ENCODE measurements around the gene ENTPD2.

ENTPD2 gene

DNA sequence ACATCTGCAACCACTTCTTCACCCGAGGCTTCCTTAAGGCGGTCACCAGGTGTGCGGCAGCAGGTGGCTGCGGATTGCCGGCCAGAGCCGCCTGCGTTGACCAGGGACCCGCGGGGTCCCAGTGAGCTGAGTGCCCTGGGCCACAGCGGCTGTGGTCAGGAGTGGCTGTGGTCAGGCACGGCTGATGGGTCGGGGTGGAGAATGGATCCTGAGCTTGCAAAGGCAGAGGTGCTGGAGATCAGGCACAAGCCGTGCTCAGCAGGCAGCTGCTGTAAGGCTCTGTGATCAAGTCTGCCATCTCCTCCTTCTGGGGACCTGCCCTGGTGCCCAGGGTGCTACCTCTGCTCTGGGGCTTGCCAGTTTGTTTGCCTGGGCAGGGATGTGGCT is 25.5 kb upstream of the ENTPD2 start:
- no peak for DNase-seq (ENCODE audit: low spot score)

DNA sequence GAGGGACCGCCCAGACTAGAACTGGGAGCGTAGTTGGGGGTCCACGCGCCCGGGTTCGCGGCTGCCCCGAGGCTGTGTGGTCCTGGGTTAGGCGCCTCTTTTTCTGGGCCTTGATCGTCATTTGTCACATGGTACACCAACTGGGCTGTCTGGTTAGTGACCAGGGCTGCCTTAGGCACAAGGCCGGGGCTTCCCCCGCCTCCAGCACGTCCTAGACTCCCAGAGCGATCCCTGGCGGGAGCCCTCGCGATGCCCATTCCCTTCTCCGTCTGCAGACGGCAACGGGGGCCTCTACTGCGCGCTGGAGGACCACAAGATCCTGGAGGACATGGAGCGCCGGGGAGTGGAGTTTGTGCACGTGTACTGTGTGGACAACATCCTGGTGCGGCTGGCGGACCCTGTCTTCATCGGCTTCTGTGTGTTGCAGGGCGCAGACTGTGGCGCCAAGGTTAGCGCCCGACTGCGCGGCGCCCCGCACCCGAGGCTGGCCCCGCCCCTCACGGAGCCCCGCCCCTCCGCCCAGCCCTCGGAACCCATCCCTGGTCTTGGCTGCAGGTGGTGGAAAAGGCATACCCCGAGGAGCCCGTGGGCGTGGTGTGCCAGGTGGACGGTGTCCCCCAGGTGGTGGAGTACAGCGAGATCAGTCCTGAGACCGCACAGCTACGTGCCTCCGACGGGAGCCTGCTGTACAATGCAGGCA is 25.0 kb upstream of the ENTPD2 start:
- no peak for DNase-seq (ENCODE audit: low spot score)

DNA sequence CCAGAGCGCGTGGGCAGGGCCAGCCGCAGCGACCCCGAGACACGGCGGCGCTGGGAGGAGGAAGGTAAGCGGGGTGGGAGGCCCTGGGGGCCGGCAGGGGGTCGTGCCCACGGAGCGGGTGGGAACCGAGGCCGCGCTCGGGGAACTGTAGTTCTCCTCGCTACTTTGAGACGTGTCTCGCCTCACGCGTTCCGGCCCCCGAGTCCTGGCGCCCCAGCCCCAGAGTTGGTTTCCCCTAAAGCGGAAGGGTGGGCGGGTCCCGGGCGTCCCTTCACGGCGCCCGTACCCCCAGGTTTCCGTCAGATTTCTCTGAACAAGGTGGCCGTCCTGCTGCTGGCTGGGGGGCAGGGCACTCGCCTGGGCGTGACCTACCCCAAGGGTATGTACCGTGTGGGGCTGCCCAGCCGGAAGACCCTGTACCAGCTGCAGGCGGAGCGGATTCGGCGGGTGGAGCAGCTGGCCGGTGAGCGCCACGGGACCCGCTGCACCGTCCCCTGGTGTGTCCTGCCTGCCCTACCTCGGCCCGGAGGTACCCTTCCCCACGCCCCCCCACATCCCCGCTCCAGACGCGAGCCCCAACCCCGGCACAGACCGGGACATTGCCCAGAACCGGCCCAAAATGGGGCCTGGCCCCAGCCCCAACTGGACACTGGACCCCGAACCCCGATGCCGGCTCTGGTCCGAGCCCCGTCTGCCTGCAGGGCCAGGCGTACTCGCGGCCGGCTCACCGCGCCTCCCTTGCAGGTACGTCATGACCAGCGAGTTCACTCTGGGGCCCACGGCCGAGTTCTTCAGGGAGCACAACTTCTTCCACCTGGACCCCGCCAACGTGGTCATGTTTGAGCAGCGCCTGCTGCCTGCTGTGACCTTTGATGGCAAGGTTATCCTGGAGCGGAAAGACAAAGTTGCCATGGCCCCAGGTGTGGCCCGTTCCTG is 24.2 kb upstream of the ENTPD2 start:
- DNase-seq (ENCODE audit: low spot score) = no peak

DNA sequence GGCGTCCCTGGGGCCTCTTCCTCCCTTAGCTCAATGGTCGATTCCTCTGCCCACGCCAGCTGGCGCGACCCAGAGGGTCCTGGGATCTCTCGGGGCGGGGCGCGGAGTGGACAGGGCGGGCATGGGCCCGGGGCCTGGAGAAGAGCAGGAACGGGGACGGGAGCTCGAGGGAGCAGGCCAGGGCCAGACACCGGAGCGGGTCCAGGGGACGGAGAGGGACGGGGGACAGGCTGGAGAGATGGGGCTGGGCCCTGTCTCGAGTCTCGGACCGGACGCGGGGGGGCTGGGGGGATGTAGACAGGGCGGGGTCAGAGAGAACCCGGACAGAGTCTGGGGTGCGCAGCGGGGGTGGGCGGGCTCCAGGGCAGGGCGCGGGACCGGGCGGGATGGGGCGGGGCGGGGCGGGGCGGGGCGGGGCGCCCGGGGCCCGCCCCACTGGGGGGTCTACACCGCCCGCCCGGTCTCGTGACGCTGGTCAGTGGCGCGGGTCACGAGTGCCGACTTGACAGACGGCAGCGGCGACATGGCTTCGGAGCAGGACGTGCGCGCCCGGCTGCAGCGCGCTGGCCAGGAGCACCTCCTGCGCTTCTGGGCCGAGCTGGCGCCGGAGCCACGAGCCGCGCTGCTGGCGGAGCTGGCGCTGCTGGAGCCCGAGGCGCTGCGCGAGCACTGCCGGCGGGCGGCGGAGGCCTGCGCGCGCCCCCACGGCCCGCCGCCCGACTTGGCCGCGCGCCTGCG is 23.3 kb upstream of the ENTPD2 start, which contains the start of gene UAP1L1:
TSS of gene UAP1L1 (plus strand) at position 508 of the 738 bp plus-strand sequence. CDS start at position 524, 16 bp downstream.
- no peak for DNase-seq (ENCODE audit: low spot score)

DNA sequence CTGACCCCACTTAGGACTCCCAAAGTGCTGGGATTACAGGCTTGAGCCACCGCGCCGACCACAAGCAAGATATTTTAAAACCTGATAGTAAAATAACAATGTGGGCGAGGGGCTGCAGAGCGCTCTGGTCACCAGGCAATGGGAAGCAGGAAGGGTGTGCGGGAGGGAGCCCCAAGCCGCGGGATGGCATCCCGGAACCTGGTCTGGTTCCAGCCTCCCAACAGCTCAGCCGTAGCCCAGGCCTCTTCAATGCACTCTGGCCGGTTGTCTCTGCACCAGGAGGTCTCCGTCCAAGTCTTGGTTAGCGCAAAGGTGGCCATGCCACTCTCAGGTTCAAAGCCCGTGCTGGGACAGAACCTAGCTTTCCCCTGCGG is 22.8 kb upstream of the ENTPD2 start:
- no peak for DNase-seq (ENCODE audit: low spot score)

DNA sequence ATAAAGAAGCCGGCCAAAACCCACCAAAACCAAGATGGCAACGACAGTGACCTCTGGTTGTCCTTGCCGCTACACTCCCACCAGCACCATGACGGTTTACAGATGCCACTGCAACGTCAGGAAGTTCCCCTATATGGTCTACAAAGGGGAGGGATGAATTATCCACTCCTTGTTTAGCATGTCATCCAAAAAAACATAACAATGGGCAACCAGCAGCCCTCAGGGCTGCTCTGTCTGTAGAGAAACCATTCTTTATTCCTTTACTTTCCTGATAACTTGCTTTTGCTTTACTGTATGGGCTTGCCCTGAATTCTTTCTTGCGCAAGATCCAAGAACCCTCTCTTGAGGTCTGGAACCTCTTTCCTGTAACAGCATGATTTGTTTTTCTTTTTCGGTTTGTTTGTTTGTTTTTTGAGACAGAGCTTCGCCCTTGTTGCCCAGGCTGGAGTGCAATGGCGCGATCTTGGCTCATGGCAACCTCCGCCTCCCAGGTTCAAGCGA is 21.5 kb upstream of the ENTPD2 start:
- no peak for DNase-seq (ENCODE audit: low spot score)

DNA sequence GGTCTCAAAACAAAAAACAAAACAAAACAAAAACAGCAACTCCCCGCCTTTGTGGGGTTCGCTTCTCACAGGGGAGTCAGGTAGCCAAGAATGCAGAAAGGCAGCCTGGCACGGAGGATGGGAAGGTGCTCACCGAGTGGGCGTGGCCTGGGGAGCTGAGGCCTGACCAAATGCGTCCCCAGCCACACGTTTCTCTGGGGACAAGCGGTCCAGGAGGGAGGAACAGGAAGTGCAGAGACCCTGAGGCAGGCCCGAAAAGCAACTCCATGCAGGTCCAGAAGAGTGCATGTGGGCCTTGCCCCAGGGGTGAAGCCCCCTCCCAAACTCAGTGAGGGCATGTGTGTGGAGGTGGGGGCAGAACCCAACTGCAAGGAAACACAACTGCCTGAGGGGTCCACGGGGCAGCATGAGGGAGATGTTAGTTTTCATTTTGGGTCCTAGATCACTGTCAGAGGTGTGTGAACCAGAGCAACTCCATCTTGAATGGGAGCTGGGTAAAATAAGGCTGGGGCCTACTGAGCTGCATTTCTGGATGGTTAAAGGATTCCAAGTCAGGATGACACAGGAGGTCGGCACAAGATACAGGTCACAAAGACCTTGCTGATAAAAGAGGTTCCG is 20.9 kb upstream of the ENTPD2 start:
- DNase-seq (ENCODE audit: low spot score) = no peak

DNA sequence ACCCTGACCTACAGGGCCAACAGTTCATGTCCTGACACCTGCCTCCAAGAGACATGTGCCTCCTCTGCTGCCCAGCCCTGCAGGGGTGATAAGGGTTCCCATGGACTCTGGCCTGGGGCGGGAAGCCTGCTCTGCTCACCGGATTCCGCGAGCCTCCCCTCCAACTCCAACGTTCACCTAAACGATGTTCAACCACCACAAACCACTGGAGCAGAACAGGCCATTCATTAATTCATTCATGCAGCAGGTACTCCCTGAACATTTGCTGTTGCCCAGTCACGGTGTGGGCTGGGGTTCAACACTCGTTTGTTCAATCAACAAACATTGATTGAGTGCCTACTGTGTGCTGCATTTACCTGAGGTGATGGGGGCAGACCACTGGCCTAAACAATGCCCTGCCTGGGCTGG is 20.1 kb upstream of the ENTPD2 start:
- no peak for DNase-seq (ENCODE audit: low spot score)

DNA sequence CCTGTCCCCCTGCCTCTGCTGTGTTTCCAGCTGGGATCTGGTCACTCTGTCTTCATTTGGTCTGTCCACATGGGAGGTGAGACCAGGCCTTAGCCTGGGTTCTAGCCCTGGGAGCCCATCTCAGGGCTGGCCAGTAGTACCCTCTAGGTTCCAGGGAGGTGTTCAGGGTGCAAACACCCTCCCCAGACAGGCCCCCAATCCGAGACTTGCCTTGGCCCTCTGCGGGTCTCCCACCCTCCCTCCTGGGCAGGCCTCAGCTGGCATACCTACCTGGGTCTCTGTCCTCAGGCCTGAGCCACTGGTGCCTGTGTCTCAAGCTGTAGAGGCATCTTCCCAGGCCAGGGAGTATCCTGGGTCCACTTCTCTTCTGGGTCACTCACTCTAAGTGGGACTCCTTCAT is 17.4 kb upstream of the ENTPD2 start:
- DNase-seq (ENCODE audit: low spot score) = no peak

DNA sequence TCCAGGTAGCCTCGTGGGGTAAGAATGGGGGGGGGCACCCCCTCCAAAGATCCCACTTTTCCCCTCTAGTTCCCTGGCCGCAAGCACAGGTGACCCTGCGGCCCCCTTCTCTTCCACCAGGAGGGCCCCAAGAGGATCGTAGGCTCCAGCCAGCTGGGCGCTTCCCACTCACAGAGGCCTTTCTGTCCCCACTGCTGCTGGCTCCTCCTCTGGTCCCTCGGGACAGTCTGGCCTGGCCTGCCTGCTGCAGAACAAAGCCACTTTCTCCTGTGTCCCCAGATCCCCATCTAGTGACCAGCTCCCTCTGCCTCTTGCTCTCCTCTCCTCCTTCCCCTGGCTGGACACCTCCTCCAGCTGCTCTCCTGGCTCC is 17.0 kb upstream of the ENTPD2 start:
- no peak for DNase-seq (ENCODE audit: low spot score)

DNA sequence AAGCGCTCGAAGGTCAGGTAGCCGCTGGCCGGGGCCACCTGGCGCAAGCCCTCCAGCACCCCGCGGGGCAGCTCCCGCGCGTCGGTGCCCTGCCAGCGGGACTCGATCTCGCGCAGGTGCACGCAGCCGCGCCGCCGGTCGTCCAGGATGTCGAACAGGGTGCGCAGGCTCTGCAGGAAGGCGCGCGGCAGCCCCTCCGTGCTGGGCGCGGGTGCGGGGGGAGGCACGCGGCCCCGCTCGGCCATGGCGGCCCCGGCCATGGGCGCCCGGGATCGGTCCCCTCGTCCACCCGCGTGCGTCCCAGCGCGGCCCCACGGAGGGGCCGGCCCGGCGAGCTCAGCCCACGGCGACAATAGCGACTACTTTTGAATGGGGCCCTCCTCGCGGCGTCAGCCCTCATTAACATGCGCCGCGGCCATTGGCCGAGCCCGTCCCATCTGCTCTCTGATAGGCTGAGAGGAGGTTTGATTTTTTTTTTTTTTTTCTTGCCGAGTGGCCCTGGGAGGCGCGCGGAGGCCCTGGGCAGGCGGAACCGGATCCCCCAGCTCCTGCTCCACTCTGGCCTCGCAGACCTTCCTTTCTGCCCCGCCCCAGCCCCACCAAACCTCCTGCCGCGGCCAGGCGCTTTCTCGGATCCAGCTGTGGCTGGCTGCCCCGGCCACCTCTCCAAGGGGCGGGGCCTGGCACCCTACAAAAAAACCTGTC is 16.5 kb upstream of the ENTPD2 start, which contains the start of gene SAPCD2:
TSS of gene SAPCD2 (minus strand) at position 357 of the 705 bp plus-strand sequence. CDS start at position 260, 97 bp downstream.
- peak; percentile 86 for DNase-seq (ENCODE audit: low spot score)

DNA sequence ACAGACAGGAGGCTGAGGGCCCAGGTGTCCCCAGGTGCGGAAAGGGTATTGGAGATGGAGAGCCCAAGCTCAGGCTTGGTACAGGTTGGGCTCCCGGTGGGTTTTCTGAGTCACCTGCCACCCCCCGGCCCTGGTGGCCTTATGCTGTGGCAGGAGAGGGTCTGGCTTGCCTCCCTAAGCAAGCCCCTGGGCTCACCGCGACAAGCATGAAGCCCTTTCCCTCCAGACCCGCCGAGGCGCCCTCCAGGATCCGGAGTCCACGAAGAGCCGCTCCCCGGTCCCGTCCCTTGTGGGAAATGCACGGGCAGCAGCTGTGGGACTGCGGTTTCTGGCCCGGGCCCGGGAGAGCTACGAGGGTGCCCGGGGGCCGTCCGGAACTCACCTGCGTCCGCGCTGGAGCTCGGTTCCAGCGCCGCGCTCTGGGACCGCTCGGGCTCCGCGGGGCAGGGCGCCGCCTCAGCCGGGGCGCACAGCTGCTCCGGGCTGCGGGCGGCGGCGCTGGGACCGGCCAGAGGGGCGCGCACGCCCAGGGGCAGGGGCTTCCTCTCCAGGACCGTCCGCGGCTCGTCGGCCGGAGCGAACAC is 15.7 kb upstream of the ENTPD2 start:
- DNase-seq (ENCODE audit: low spot score) = no peak

DNA sequence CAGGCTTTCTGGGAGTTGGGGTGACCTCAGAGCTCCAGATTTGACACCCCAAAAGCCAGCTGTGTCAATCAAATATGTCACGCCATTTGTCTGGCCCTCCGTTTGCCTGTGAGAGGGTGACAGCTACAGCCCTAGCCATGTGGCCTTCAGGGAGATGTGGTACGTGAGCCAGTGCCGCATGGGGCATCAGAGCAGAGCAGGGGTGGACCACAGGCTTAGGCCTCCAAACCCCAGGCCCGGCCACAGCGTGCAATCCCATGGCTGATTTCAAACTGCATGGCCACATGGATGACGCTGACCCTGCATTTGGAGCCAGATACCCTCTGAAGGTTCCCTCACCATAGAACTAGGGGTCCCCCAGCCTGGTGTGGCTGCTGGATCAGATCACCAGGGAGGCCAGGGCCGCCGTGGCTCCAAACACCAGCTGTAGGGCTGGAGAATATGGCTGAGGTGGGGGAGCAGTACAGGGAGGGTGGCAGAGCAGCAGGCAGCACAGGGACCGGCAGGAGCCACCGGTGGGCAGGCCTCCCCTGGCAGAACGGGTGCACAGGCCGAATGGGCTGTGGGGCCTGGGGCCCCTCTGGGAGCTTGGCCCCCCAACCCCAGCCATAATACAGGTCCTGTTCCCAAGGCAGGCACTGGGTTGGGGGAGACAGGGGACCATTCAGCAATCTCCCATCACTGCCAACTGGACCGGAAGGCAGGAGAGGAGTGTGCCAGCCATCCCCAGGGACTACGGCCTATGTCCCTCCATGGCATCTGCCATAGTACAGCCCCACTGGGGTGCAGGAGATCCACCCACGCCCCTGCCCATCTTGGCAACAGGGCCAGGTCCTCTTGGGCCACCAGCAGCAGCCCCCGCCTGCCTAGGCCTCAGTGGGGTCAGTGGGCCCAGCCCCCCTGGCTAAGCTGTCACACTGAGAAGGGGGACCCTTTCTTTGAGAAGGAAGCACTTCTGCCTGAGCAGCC is 15.0 kb upstream of the ENTPD2 start:
- DNase-seq (ENCODE audit: low spot score) = no peak

DNA sequence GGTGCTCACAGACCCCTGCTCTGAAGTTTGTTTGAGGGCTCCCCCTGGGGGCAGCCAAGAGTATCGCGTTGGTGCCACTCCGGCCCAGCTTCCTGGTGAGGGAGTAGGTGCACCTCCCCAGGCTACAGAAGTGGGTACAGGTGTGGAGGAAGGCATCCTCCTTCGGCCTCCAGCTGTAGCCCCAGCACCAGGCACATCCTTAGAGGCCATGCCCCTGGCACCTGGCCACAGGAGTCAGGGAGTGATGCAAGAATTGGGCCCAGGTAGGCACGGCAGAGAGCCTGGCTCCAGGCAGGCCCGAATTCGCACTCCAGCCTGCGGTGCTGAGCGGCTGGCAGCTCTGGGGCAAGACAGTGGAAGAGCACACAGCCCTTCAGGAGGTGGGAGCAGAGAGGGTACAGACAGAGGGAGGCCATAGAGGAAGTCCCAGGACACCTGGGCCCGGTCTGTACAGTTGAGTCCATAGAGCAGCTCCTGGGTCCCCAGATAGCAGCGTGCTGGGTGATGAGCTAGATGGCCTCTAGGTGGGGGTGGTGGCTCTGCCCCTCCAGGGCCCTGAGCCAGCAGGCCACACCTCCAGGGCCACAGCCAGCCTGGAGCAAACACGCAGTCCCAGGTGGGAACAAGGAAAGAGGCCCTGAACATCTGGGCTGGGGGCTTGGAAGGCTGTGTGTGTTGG is 14.1 kb upstream of the ENTPD2 start:
- no peak for DNase-seq (ENCODE audit: low spot score)

DNA sequence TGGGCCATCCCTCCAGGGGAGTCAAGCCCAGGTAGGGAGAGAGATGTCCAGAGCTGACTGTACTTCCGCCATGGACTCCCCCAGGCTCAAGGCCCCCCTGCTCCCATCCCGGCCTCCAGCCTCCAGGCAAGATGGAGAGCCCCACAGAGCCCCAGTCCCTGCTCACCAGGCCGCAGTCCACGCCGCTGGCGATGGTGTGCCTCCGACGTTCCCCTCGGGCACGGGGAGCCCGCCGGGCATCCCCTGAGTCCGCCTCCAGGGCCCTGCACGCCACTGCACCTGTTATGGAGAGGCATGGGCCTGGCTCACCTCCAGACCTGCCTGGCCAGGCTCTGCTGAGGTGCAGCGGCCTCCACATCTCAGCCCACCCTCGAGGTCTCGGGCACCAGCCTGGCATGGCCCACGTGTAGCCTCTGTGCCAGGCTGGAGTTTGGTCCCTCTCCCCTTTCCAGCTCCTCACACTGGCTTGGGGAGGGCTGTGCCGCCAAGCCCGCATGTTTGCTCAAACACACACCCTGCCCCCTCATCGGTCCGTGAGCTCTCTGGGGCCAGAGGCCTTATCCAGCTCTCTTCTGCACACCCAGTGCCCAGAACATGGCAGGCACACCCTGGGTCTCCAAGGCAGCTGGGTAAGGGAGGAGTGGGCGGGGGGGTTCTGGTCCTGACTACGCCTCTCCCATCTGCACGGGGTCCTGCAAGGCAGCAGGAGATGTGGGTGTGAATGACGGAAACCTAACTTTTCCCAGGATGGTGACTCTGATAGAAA is 12.4 kb upstream of the ENTPD2 start:
- no peak for DNase-seq (ENCODE audit: low spot score)

DNA sequence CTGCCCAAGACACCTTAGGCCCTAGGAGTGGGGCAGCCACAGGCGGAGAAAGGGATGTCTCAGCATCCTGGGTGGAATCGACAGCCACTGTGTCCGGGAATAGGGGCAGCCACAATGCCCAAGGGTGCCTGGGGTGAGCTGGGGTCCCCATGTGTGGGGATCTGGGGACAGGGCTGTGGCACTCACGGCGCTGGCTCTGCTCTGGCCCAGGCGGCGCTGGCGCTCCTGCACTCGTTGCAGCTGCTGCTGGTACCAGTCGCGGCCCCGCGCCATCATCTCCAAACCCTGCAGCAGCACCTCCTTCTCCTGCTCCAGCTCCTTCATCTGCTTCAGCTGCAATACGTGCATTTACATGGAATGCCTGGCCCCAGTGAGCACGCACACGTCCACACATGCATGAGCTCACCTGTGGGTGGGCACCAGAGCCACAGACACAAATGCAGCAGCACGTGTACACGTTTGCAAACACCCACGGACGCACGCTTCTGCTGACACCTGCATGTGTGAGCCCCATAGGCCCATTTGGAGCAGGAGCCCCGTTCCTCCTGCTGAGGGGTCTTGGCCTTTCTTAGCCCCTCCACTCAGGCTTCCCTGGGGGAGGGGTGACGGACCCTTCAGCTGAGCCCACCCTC is 11.6 kb upstream of the ENTPD2 start:
- DNase-seq (ENCODE audit: low spot score) = no peak

DNA sequence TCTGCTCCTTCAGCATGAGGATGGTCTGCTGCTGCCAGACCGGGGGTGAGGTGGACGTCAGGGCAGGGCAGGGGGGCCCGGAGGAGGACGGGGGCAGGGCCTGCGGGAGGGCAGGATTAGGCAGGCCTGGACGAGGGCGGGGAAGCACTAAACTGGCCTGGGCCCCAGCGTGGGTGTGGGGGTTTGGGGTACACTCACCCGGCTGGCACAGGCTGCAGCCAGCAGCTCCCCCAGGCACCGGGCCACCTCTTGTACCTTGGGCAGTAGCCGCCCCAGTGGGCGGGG is 11.0 kb upstream of the ENTPD2 start:
- DNase-seq (ENCODE audit: low spot score) = no peak
